HG02840 (cell line): ENCODE results near the gene TRMT1.

ENCODE experiments used
- ATAC-seq: cut with Tn5 transposase; IDR thresholded peaks from one replicate; pipeline ENCODE4 v1.9.1; 2021; ENCODE audit warnings: mild to moderate bottlenecking, moderate library complexity, moderate number of reproducible peaks; ENCODE audit not compliant: unreplicated experiment, low FRiP score

Gene TRMT1

GRCh38 chr19:13092606-13093235 is 23.8 kb downstream of the TRMT1 start:
- no peak for ATAC-seq

DNA sequence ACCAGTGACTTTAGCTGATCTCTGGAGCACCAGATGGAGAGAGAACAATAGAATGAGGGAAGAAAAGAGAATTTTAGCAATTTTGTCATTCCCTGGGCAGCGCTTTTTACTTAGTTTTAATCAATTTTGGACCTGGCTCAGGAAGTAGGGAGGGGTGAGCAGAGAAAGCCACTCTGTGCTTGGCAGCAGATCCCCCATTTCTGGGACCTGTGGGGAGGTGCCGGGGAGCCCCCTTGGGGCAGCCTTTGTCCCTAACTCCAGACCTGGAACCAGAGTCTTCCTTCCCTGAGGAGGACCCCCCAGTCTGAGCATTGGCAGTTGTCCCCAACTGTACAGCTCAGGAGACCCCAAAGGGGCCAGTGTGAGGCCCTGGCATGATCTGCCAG is 24.4 kb downstream of the TRMT1 start:
- ATAC-seq: no peak

- ATAC-seq: no peak
Measured at GRCh38 chr19:13091400-13092157, 25.0 kb downstream of the TRMT1 start.

DNA sequence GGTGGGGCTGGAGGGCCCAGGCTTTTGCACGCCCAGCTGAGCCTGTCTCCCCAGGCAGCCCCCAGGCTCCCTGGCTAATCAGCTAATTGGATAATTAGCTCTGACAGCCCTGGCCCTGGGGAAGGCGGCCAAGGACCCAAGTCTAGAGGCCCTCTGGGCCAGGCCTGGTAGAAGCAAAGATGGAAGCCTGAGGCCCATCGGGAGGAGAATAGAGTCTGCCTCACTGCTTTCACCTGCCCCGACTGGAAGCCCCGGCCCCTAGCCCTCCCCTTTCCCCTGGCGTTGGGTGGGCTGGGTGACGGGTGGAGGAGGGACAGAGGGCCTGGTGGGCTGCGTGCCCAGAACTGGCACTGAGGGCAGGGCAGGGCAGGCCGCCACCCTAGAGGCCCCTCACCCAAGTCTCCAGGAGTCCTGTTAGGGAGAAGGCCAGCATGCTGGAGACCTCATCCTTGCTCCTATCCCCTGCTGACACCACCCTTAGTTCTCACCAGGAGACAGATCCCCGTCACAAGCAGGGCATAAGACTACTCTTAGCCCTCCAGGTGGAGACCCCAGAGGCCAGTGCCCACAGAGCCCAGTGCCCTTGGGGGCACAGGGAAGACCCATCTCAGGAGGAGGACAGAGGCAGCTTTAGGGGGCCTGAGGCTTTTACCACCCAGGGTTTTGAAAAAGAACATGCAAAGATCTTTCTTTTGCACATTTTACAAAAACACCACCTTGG is 25.9 kb downstream of the TRMT1 start:
- ATAC-seq: no peak

- ATAC-seq: no peak
Measured at GRCh38 chr19:13089857-13090507, 26.6 kb downstream of the TRMT1 start.

DNA sequence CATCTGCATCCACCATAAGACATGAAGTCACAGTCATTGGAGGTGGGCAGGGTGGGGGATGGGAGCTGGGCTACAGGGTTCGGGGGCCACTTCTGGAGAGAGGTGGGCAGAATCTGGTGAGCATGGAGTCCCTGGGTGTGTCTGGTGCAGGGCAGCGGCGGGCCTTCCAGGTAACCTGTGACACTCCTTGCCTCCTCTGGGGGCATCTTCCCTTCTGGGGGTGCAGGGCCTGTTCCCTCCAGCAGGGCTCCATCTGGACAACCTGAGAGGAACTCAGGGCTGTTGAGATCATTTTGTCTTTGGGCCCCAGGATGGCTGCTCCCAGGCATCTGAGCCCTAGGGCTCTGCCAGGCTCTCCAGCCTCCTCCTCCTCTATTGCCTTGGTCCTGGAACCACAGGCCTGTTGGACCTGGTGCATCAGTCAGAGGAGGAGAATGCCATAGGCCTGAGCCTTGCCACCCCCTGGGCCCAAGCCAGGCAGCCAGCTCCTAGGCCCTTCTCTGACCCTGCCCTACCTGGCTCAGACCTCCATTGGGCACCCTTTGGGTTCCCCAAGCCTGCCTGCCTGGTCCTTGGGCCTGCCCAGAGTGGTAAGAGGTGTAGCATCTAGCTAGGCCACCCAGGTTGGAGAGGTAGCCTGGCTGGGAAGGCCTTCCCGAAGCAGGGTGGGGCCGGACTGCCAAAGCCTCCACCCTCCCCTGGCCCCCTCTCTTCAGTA is 27.2 kb downstream of the TRMT1 start:
- ATAC-seq: no peak

DNA sequence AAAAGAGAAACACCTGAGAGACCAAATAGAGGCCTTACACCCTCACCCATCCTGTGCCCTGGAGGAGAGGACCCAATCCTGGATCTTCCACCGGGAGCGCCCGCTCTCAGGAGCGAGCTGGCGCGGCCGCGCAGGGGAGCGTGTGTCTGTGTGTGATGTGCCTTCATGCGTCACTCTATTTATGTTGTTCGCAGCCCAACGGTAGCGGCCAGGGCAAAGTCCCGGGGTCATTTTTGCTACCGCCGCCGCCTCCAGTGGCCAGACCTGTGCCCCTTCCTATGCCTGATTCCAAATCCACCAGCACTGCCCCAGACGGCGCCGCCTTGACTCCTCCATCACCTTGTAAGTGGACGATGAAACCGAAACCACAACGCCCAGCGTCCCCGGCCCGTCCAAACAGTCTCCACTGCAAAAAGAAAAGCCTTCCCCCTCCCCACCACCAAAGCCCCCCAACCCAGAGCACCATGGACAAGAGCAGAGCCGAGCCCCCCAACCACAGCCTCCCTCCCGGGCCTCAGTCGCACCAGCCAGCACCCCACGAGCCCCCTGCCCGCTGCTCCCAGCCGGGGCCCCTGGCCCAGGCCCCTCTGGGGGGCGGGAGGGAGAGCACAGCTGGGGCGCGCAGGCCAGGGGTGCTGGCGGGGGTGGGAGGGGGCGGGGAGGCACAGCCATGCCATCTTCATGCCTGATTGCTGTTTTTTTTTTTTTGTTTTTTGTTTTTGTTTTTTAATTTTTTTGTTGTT is 28.6 kb downstream of the TRMT1 start:
- ATAC-seq: no peak

DNA sequence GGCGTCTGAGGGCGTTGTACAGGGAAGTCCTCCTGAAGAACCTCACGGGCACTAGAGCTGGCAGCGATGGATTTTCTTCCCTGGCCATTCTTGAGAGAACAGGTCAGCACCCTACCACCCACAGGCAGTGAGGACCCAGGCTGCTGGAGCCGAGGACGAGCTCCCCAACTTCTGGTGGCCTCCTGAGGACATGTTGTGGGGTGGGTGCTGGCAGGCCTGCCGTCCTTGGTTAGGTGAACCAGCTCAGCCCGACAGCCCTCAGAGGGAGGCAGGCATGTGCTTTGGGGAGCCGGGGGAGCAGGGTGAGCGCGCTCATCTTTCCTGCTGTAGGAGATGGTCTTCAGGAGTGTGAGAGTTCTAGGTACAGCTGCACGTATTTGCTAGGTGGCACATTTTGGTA is 29.2 kb downstream of the TRMT1 start:
- ATAC-seq: no peak

DNA sequence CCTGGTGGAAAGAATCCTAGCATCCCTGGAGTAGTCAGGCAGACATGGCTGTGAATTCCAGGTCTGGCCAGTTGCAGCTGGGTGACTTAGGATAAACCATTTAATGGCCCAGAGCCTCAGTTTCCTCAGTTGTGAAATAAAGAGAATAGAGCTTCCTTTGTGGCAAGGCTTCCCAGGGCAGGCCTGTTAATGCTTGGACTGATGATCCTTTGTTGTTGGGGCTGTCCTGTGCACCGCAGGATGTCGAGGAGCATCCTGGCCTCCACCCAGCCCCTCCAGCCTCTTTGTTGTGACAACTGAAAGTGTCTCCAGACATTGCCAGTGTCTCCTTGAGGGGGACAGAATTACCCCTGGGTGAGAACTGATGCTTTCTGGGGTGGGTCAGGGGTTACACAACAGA is 30.2 kb downstream of the TRMT1 start:
- no peak for ATAC-seq

GRCh38 chr19:13085666-13086065 is 30.9 kb downstream of the TRMT1 start:
- no peak for ATAC-seq

GRCh38 chr19:13083627-13084026 is 32.9 kb downstream of the TRMT1 start:
- ATAC-seq: no peak

DNA sequence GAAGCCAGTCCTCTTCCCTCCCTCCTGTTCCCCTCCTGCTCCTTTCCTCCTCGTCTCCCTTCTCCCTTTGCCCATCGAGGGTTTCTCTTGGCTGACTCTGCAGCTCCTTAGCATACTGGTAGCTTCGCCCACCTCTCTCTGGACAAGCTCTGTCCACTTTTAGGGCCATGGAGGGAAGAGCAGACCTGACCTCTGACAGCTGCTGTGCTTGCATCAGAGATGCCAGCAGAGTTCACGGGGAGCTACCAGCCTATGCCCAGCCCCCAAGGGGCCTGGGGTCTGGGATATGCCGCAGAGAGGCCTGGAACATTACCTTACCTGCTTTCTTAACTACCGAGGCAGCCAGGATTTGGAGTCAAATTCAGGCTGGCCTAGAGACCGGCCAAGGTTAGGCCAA is 33.5 kb downstream of the TRMT1 start:
- ATAC-seq: no peak

GRCh38 chr19:13082192-13083007 is 34.1 kb downstream of the TRMT1 start:
- no peak for ATAC-seq

DNA sequence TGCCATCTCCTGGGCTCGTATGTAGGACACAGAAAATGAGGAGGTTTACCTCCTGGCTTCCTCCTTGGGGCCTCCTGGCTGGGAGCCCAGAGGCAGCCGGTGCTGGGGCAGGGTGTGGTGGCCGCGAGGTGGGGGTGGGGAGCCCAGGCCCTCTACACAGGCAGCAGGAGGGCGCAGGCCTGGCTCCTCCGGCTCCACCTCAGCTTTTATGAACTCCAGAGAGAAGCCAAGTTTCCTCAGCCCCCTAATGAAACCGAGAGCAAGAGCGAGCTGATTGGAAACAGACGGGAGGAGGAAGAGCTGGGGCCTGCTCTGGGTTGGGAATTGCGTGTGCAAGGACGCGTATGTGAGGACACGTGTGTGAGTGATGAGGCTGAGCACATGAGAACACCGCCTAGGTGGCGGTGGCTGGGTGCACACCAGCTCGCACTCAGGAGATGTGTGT is 37.0 kb downstream of the TRMT1 start:
- no peak for ATAC-seq

GRCh38 chr19:13078897-13079541 is 37.5 kb downstream of the TRMT1 start:
- ATAC-seq: no peak

GRCh38 chr19:13078381-13078780 is 38.2 kb downstream of the TRMT1 start:
- ATAC-seq: no peak

GRCh38 chr19:13077240-13077639 is 39.3 kb downstream of the TRMT1 start:
- ATAC-seq: no peak

GRCh38 chr19:13076787-13077186 is 39.8 kb downstream of the TRMT1 start:
- ATAC-seq: no peak
